Astrocyte (in vitro differentiated cells and primary cell): ENCODE data around the gene WASHC2C. TPM values are rescaled to one million over a fixed set of nuclear protein-coding genes. Genes with fewer than 3 reads are reported as not detected.
"Not testable (repeated sequence)": the region's sequence is repeated elsewhere in the genome, so short reads cannot be mapped to it uniquely, and the experiment has no call there.

Source experiments
- DNase-seq: peaks from one replicate; pipeline ENCODE4 v3.0.0-alpha.2; 2010; ENCODE audit warnings: low read depth
- FAIRE-seq: peaks from 2 replicates; lab custom pipeline; 2011; peaks lifted over from hg19 to GRCh38; lab: Jason Lieb, UNC
- H2AFZ ChIP-seq: 2 replicates; pipeline ENCODE4 v1.6.0; 2012; ENCODE audit warnings: low read depth, low read length, inconsistent platforms
- H3K27ac ChIP-seq: 2 replicates; pipeline ENCODE4 v1.5.1; 2011; ENCODE audit warnings: low read depth, low read length, inconsistent platforms
- H3K27me3 ChIP-seq: 2 replicates; pipeline ENCODE4 v1.6.0; 2011; ENCODE audit warnings: low read length, inconsistent platforms; ENCODE audit not compliant: insufficient read depth
- H3K36me3 ChIP-seq: 2 replicates; pipeline ENCODE4 v1.5.1; 2011; ENCODE audit warnings: low read length, inconsistent platforms; ENCODE audit not compliant: insufficient read depth
- H3K4me1 ChIP-seq: 2 replicates; pipeline ENCODE4 v1.5.1; 2011; ENCODE audit warnings: low read length, inconsistent platforms; ENCODE audit not compliant: insufficient read depth
- H3K4me2 ChIP-seq: 2 replicates; pipeline ENCODE4 v1.6.0; 2012; ENCODE audit warnings: low read length, inconsistent platforms
- H3K4me3 ChIP-seq: 2 replicates; pipeline ENCODE4 v1.5.1; 2011; ENCODE audit warnings: low read depth, mild to moderate bottlenecking, low read length, inconsistent platforms; ENCODE audit not compliant: insufficient read depth
- H3K79me2 ChIP-seq: 2 replicates; pipeline ENCODE4 v1.6.0; 2012; ENCODE audit warnings: mild to moderate bottlenecking, low read length, inconsistent platforms; ENCODE audit not compliant: insufficient read depth
- H3K9ac ChIP-seq: 2 replicates; pipeline ENCODE4 v1.6.0; 2012; ENCODE audit warnings: mild to moderate bottlenecking, low read length, inconsistent platforms
- H3K9me3 ChIP-seq: 2 replicates; pipeline ENCODE4 v1.5.1; 2012; ENCODE audit warnings: low read depth, mild to moderate bottlenecking, low read length, inconsistent platforms; ENCODE audit not compliant: insufficient read depth
- H4K20me1 ChIP-seq: 2 replicates; pipeline ENCODE4 v1.6.0; 2012; ENCODE audit warnings: low read length, inconsistent platforms; ENCODE audit not compliant: insufficient read depth
- H3K27ac Mint-ChIP-seq: one replicate; pipeline ENCODE4 v1.8.0; 2021; ENCODE audit warnings: mild to moderate bottlenecking, mixed read lengths; ENCODE audit not compliant: unreplicated experiment
- H3K27me3 Mint-ChIP-seq: one replicate; pipeline ENCODE4 v1.8.0; 2021; ENCODE audit warnings: low read depth, mixed read lengths; ENCODE audit not compliant: unreplicated experiment
- H3K36me3 Mint-ChIP-seq: one replicate; pipeline ENCODE4 v1.8.0; 2021; ENCODE audit warnings: low read depth, mixed read lengths; ENCODE audit not compliant: unreplicated experiment
- H3K4me1 Mint-ChIP-seq: one replicate; pipeline ENCODE4 v1.8.0; 2021; ENCODE audit warnings: low read depth, mixed read lengths; ENCODE audit not compliant: unreplicated experiment
- H3K4me3 Mint-ChIP-seq: one replicate; pipeline ENCODE4 v1.8.0; 2021; ENCODE audit warnings: mild to moderate bottlenecking, moderate library complexity, mixed read lengths; ENCODE audit not compliant: unreplicated experiment
- H3K9me3 Mint-ChIP-seq: one replicate; pipeline ENCODE4 v1.8.0; 2021; ENCODE audit warnings: mild to moderate bottlenecking, mixed read lengths; ENCODE audit not compliant: unreplicated experiment
- total RNA-seq: library from RNA; stranded (reverse); gene quantifications from 2 replicates; pipeline ENCODE4 v1.2.1, GENCODE V29; 2021

Gene WASHC2C
- total RNA-seq, 1 donor from 2014 or later: 39.6 TPM

DNA sequence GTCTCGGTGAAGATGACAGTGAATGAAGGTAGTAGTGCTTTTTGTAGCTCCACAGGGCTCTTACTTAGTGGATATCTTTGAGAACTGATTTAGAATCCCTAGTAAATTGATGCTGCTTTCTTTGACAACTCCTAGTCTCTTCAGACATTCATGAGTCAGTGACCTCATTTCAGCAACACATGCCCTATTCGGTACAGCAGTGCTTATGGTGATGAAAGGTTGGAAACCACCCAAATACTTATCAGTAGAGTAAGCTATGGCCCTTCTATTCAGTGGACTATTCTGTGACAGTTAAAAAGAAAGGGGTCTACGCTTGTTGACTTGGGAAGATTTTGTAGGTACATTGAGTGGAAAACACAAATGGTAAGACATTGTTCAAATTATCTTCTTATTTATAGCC, 29.0 kb downstream of the WASHC2C start:
- not testable (repeated sequence) for H4K20me1 ChIP-seq, H2AFZ ChIP-seq, H3K4me3 Mint-ChIP-seq, H3K27me3 ChIP-seq, H3K9ac ChIP-seq, H3K27ac Mint-ChIP-seq, DNase-seq, H3K36me3 Mint-ChIP-seq, H3K9me3 ChIP-seq, H3K4me1 Mint-ChIP-seq, H3K4me3 ChIP-seq, H3K36me3 ChIP-seq, H3K4me1 ChIP-seq, H3K9me3 Mint-ChIP-seq, H3K27me3 Mint-ChIP-seq, H3K79me2 ChIP-seq, H3K4me2 ChIP-seq, H3K27ac ChIP-seq, FAIRE-seq

DNA sequence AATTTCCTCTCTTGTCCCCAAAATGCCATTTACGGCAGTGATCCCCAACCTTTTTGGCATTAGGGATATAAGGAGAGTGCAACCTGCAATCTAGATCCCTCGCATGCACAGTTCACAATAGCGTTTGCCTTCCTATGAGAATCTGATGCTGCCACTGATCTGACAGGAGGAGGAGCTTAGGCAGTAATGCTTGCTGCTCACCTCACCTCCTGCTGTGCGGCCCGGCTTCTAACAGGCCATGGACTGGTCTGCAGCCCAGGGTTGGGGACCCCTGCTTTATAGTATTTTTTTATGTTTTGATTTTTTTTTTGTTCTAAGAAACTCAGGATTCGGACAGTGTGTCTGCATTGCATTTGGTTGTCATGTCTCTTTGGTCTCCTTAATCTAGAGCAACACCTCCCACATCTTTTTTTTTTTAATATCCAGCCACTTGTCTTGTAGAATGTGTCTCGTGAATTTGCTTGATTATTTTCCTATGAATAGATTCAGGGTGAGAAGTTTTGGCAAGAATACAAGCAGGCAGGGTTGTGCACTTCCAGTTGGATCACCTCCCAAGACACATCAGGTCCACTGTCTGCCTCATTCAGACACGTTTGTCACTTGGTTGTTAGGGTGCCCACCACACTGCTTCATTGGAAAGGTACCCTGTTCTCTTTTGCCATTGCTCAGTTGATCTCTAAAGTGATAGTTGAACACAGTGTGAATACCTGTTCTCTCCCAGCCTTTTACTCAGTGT, 30.8 kb downstream of the WASHC2C start:
- not testable (repeated sequence) for H3K4me3 Mint-ChIP-seq, H3K9me3 ChIP-seq, H3K9me3 Mint-ChIP-seq, H3K79me2 ChIP-seq, H3K36me3 ChIP-seq, H2AFZ ChIP-seq, H3K4me2 ChIP-seq, H3K27ac Mint-ChIP-seq, H3K27me3 Mint-ChIP-seq, H3K4me3 ChIP-seq, H3K36me3 Mint-ChIP-seq, H3K4me1 ChIP-seq, H3K27me3 ChIP-seq, H4K20me1 ChIP-seq, H3K27ac ChIP-seq, H3K9ac ChIP-seq, DNase-seq, FAIRE-seq, H3K4me1 Mint-ChIP-seq

DNA sequence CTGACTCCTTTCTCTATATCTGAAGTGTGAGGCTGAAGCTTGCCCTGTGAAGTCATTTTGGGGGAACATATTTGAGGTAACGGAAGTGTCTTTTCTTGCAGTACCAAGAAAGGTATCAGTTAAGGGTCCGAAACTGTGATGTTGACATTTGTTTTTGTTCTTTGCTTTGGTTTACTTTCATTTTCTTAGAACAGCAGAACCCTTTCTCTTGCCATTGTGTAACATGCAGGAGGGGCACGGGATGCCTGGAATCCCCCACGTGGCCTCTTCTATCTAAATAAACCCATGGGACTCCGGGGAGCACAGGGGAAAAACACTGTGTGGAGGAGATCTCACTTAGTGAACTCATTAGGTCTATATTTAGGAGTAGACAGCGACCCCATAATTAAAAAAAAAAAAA, 34.6 kb downstream of the WASHC2C start:
- H3K9me3 Mint-ChIP-seq, DNase-seq: not testable (repeated sequence)

GRCh38 chr10:45763037-45763436, 36.0 kb downstream of the WASHC2C start:
- not testable (repeated sequence) for H3K36me3 Mint-ChIP-seq, H3K4me3 Mint-ChIP-seq, H3K79me2 ChIP-seq, H3K9me3 ChIP-seq, H3K27ac Mint-ChIP-seq, H3K9ac ChIP-seq, FAIRE-seq, H3K4me2 ChIP-seq, H3K36me3 ChIP-seq, H2AFZ ChIP-seq, H3K27ac ChIP-seq, H3K4me1 Mint-ChIP-seq, H3K27me3 Mint-ChIP-seq, H3K4me1 ChIP-seq, H3K4me3 ChIP-seq, DNase-seq, H3K27me3 ChIP-seq, H3K9me3 Mint-ChIP-seq, H4K20me1 ChIP-seq

More for the DNA sequence above, 34.6 kb downstream of the WASHC2C start:
- not testable (repeated sequence) for H3K36me3 Mint-ChIP-seq, H3K4me3 ChIP-seq, H3K27me3 Mint-ChIP-seq, H3K9me3 ChIP-seq, H3K4me1 ChIP-seq, H3K9ac ChIP-seq, H3K4me2 ChIP-seq, FAIRE-seq, H3K27me3 ChIP-seq, H3K27ac Mint-ChIP-seq, H4K20me1 ChIP-seq, H3K4me1 Mint-ChIP-seq, H3K36me3 ChIP-seq, H3K27ac ChIP-seq, H3K4me3 Mint-ChIP-seq, H2AFZ ChIP-seq, H3K79me2 ChIP-seq

- not testable (repeated sequence) for H3K9me3 Mint-ChIP-seq, H3K4me3 ChIP-seq, H3K27ac ChIP-seq, H4K20me1 ChIP-seq, H3K79me2 ChIP-seq, H3K27me3 Mint-ChIP-seq, H3K4me3 Mint-ChIP-seq, H3K9ac ChIP-seq, H3K4me1 Mint-ChIP-seq, H3K36me3 Mint-ChIP-seq, DNase-seq, H2AFZ ChIP-seq, H3K27ac Mint-ChIP-seq, H3K9me3 ChIP-seq, H3K4me1 ChIP-seq, FAIRE-seq, H3K36me3 ChIP-seq, H3K27me3 ChIP-seq, H3K4me2 ChIP-seq
Measured at GRCh38 chr10:45768334-45768733, 41.3 kb downstream of the WASHC2C start.

DNA sequence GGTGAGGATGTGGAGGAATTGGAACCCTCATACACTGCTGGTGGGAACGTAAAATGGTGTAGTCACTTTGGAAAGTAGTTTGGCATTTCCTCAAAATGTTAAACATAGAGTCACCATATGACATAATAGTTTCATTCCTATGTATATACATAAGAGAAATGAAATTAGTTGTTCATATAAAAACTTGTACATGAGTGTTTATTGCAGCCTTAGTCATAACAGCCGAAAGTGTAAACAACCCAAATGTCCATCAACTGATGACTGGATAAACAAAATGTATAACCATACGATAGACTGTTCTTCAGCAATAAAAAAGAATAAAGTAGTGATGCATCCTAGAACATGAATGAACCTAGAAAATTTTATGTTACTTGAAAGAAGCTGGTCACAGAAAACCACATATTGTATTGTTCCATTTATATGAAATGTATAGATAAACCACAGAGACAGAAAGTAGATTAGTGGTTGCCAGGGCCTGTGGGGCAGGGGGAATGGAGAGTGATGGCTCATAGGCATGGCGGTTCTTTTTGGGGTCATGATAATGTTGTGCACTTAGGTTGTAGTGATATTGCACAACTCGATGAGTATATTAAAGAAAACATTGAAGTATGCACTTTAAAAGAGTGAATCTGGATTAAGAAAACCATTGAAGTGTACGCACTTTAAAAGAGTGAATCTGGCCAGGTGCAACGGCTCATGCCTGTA, 44.8 kb downstream of the WASHC2C start:
- not testable (repeated sequence) for H3K9me3 Mint-ChIP-seq, H3K36me3 Mint-ChIP-seq, H3K4me3 Mint-ChIP-seq, H3K9ac ChIP-seq, H3K27me3 Mint-ChIP-seq, H3K4me1 ChIP-seq, H3K36me3 ChIP-seq, H4K20me1 ChIP-seq, H3K27ac ChIP-seq, H3K27ac Mint-ChIP-seq, H3K27me3 ChIP-seq, DNase-seq, FAIRE-seq, H3K79me2 ChIP-seq, H3K4me1 Mint-ChIP-seq, H2AFZ ChIP-seq, H3K4me2 ChIP-seq, H3K4me3 ChIP-seq, H3K9me3 ChIP-seq
